T-helper 17 cell (primary cell): ENCODE data around the gene GRAMD1B. TPM values are rescaled to one million over a fixed set of nuclear protein-coding genes. Genes with fewer than 3 reads are reported as not detected.
A peak's percentile ranks its signal among the peaks of the same experiment; 100 is the strongest.
"Not testable (repeated sequence)": the region's sequence is repeated elsewhere in the genome, so short reads cannot be mapped to it uniquely, and the experiment has no call there.

ENCODE experiments used
- ATAC-seq: fragments of 150-1000 bp; cut with Tn5 transposase; 2 replicates; pipeline ENCODE4 v1.10.0; 2021; ENCODE audit warnings: mild to moderate bottlenecking, moderate library complexity
- DNase-seq, 3 donors: peaks; one replicate each; pipeline versions ENCODE4 v3.0.0 to v3.0.0-alpha.2; 2020 to 2021
- H3K9me3 ChIP-seq: one replicate; pipeline ENCODE4 v1.7.0; 2013; ENCODE audit warnings: low read length, mild to moderate bottlenecking; ENCODE audit not compliant: control insufficient read depth, poor library complexity, severe bottlenecking
- H3K27ac Mint-ChIP-seq: one replicate; pipeline ENCODE4 v1.8.0; 2022; ENCODE audit warnings: mild to moderate bottlenecking, moderate library complexity, mixed read lengths
- H3K27me3 Mint-ChIP-seq: one replicate; pipeline ENCODE4 v1.8.0; 2022; ENCODE audit warnings: mixed read lengths
- H3K36me3 Mint-ChIP-seq: one replicate; pipeline ENCODE4 v1.8.0; 2022; ENCODE audit warnings: low read depth, mixed read lengths
- H3K4me1 Mint-ChIP-seq: one replicate; pipeline ENCODE4 v1.8.0; 2022; ENCODE audit warnings: mild to moderate bottlenecking, mixed read lengths
- H3K4me3 Mint-ChIP-seq: one replicate; pipeline ENCODE4 v1.8.0; 2022; ENCODE audit warnings: mild to moderate bottlenecking, moderate library complexity, mixed read lengths
- total RNA-seq, 4 donors: library from RNA in 2 of 4; stranded (reverse) in 2 of 4; gene quantifications; one replicate each; pipeline ENCODE4 v1.2.3 and lab custom pipeline; 2022 to 2026

Gene GRAMD1B
- total RNA-seq, 2 donors from 2014 or later, result 25.1 to 33.1 TPM

DNA sequence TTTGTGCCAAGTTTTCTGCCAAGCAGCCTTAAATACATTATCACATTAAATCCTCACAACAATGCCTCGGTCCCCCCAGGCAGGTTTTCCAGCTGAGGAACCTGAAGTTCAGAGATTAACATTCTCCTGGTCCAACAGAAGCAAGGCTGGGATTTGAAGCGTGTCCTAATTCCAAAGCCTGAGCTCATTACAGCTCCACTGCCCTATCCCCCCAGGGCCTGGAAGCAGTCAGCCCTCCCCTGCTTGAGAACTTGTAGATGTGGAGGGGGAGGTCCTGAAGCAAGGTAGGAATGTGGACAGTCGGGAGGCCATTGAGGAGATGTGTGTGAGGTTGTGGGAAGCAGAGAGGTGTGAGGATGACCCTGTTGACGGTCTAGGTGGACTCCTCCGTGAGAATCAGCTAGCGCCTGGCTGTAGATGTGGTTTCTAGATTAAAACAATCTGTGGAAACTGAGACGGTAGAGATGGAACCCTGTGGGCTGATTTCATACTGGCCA lies 8.1 kb downstream of the GRAMD1B start:
- H3K9me3 ChIP-seq, result no peaks in the 10 kb centered on the region
- Mint-ChIP-seq H3K4me3 (peak overlapping the region; percentile 28), H3K27me3 (no peaks in the 10 kb centered on the region), H3K36me3 (peaks cover 4% of the 10 kb centered on the region), H3K27ac (peak overlapping the region; percentile 17), H3K4me1 (peaks cover 27% of the 10 kb centered on the region)
- DNase-seq (no peak), ATAC-seq (no peak)

- ATAC-seq (no peak), DNase-seq (no peak)
- Mint-ChIP-seq H3K4me3 (no peak overlapping the region), H3K4me1 (peaks cover 24% of the 10 kb centered on the region), H3K27me3 (no peaks in the 10 kb centered on the region), H3K27ac (peak overlapping the region; percentile 29), H3K36me3 (peaks cover 4% of the 10 kb centered on the region)
- H3K9me3 ChIP-seq, result no peaks in the 10 kb centered on the region
Observed at GRCh38 chr11:123439616-123440015, 9.5 kb downstream of the GRAMD1B start.

DNA sequence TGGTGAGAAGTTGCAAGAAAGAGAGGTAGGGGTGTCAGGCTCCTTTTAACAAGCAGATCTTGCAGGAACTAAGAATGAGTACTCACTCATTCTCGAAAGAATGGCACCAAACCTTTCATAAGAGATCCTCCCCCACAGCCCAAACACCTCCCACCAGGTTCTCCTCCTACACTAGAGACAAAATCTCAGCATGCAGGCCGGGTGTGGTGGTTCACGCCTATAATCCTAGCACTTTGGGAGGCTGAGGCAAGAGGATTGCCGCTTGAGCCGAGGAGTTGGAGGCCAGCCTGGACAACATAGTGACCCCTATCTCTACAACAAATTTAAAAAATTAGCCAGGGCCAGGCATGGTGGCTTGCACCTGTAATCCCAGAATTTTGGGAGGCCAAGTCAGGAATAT lies 11.1 kb downstream of the GRAMD1B start:
- H3K9me3 ChIP-seq, result no peaks in the 10 kb centered on the region
- Mint-ChIP-seq H3K4me3 (no peak overlapping the region), H3K4me1 (peaks cover 24% of the 10 kb centered on the region), H3K27me3 (no peaks in the 10 kb centered on the region), H3K27ac (no peak overlapping the region), H3K36me3 (peaks cover 5% of the 10 kb centered on the region)
- DNase-seq (no peak), ATAC-seq (no peak)

- DNase-seq, result no peak
- Mint-ChIP-seq H3K27me3 (no peaks in the 10 kb centered on the region), H3K36me3 (peaks cover 5% of the 10 kb centered on the region), H3K4me3 (no peak overlapping the region), H3K4me1 (peaks cover 18% of the 10 kb centered on the region), H3K27ac (peak overlapping the region; percentile 45)
- ATAC-seq, result no peak
- H3K9me3 ChIP-seq, result no peaks in the 10 kb centered on the region
Observed at GRCh38 chr11:123443851-123444623, 14.0 kb downstream of the GRAMD1B start.

- Mint-ChIP-seq H3K27me3 (no peaks in the 10 kb centered on the region), H3K36me3 (peaks cover 5% of the 10 kb centered on the region), H3K4me1 (peaks cover 25% of the 10 kb centered on the region), H3K4me3 (no peak overlapping the region), H3K27ac (peak overlapping the region; percentile 53)
- ATAC-seq, result no peak
- H3K9me3 ChIP-seq, result no peaks in the 10 kb centered on the region
- DNase-seq, result no peak
Observed at GRCh38 chr11:123448823-123449222, 18.8 kb downstream of the GRAMD1B start.

- no peak for DNase-seq
- no peaks in the 10 kb centered on the region for H3K9me3 ChIP-seq
- ATAC-seq, result no peak
- Mint-ChIP-seq H3K27ac (peak overlapping the region; percentile 53), H3K4me1 (peaks cover 30% of the 10 kb centered on the region), H3K4me3 (no peak overlapping the region), H3K27me3 (no peaks in the 10 kb centered on the region), H3K36me3 (peaks cover 5% of the 10 kb centered on the region)
Observed at GRCh38 chr11:123449436-123449835, 19.4 kb downstream of the GRAMD1B start.

- no peak overlapping the region for H3K4me3 Mint-ChIP-seq
- no peaks in the 10 kb centered on the region for H3K27me3 Mint-ChIP-seq
- peak overlapping the region; percentile 54 for H3K27ac Mint-ChIP-seq
- no peaks in the 10 kb centered on the region for H3K9me3 ChIP-seq
- no peak for ATAC-seq
- H3K36me3 Mint-ChIP-seq, result peaks cover 4% of the 10 kb centered on the region
- H3K4me1 Mint-ChIP-seq, result peaks cover 36% of the 10 kb centered on the region
- DNase-seq, result no peak
Observed at GRCh38 chr11:123450623-123451022, 20.6 kb downstream of the GRAMD1B start.

DNA sequence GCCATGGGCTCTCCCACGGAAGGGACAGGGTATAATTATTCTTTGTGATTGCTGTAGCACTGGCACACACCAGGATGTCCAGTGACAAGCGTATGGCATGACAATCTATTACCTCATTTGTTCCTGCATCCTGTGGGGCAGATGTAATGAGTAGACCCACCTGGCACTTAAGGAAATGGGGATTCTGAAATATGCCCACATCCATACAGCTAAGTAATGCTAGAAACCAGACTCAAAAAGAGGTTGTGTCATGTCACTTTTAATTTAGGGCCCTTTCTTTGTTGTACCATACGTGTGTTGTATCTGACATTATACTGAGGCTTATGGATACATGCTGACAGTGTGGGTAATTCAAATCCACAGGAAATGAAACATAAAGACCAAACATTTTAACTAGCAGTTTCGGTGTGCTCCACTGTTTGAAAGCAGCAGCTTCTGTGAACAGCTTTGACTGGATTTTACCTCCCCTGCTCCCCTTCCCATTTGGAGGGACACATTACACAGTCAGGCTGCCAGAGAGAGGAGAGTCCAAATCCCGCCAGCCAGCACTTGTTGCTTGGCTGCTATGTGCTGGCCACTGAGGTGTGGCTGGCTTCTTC lies 21.2 kb downstream of the GRAMD1B start:
- Mint-ChIP-seq H3K27ac (peak overlapping the region; percentile 54), H3K4me1 (peaks cover 41% of the 10 kb centered on the region), H3K27me3 (no peaks in the 10 kb centered on the region), H3K4me3 (peak overlapping the region; percentile 33), H3K36me3 (peaks cover 4% of the 10 kb centered on the region)
- no peak for ATAC-seq
- no peaks in the 10 kb centered on the region for H3K9me3 ChIP-seq
- no peak for DNase-seq

GRCh38 chr11:123452794-123453193 lies 22.7 kb downstream of the GRAMD1B start:
- no peak overlapping the region for H3K4me3 Mint-ChIP-seq
- no peaks in the 10 kb centered on the region for H3K27me3 Mint-ChIP-seq
- peaks cover 45% of the 10 kb centered on the region for H3K4me1 Mint-ChIP-seq
- no peak for ATAC-seq
- H3K9me3 ChIP-seq, result no peaks in the 10 kb centered on the region
- H3K36me3 Mint-ChIP-seq, result peaks cover 4% of the 10 kb centered on the region
- no peak overlapping the region for H3K27ac Mint-ChIP-seq
- no peak for DNase-seq

GRCh38 chr11:123454060-123454651 lies 24.1 kb downstream of the GRAMD1B start:
- peaks cover 2% of the 10 kb centered on the region for H3K36me3 Mint-ChIP-seq
- no peaks in the 10 kb centered on the region for H3K9me3 ChIP-seq
- ATAC-seq (peak; percentile 84), DNase-seq (peak in 2 of 3 donors; percentile 28 to 33)
- peaks cover 39% of the 10 kb centered on the region for H3K4me1 Mint-ChIP-seq
- peak overlapping the region; percentile 89 for H3K27ac Mint-ChIP-seq
- peak overlapping the region; percentile 78 for H3K4me3 Mint-ChIP-seq
- H3K27me3 Mint-ChIP-seq, result no peaks in the 10 kb centered on the region

- H3K4me3 Mint-ChIP-seq, result peak overlapping the region; percentile 78
Observed at GRCh38 chr11:123454796-123455195, 24.7 kb downstream of the GRAMD1B start.

GRCh38 chr11:123456448-123456847 lies 26.4 kb downstream of the GRAMD1B start:
- H3K4me1 Mint-ChIP-seq, result peaks cover 28% of the 10 kb centered on the region

More at GRCh38 chr11:123454796-123455195, 24.7 kb downstream of the GRAMD1B start:
- no peaks in the 10 kb centered on the region for H3K9me3 ChIP-seq
- no peak for DNase-seq
- peaks cover 2% of the 10 kb centered on the region for H3K36me3 Mint-ChIP-seq
- no peak for ATAC-seq
- no peaks in the 10 kb centered on the region for H3K27me3 Mint-ChIP-seq
- H3K4me1 Mint-ChIP-seq, result peaks cover 39% of the 10 kb centered on the region
- H3K27ac Mint-ChIP-seq, result peak overlapping the region; percentile 89

DNA sequence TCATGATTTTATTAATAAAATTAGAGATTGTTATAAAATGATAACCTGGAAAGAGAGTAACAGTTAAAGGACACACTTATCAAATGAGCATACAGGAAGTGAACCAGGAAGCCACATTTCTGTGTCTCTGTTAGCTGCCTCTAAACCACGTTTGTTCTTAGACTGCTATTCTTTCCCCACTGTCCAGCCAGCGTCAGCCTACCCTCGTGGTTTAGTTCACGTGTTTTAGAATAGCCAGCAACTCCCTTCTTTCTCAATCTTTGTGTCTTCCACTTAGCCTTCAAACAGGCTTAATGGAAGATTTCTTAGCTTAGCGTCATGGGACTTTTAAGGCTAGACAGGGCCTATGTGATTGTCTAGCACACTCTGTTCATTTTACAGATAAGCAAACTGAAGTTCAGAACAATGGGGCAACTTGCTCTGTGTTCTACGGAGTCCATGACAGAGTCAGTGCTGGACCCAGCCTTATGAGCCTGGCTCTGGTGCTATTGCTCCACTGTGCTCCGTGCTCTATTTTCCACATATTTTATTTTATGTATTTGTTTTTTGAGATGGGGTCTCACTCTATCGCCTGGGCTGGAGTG lies 27.2 kb downstream of the GRAMD1B start:
- H3K9me3 ChIP-seq, result no peaks in the 10 kb centered on the region
- H3K27ac Mint-ChIP-seq, result peak overlapping the region; percentile 89
- H3K27me3 Mint-ChIP-seq, result no peaks in the 10 kb centered on the region
- ATAC-seq (peak; percentile 64), DNase-seq (no peak)
- peak overlapping the region; percentile 75 for H3K4me3 Mint-ChIP-seq
- peaks cover 2% of the 10 kb centered on the region for H3K36me3 Mint-ChIP-seq
- H3K4me1 Mint-ChIP-seq, result peaks cover 28% of the 10 kb centered on the region

More at GRCh38 chr11:123456448-123456847, 26.4 kb downstream of the GRAMD1B start:
- not testable (repeated sequence) for ATAC-seq, H3K36me3 Mint-ChIP-seq, H3K9me3 ChIP-seq, H3K27me3 Mint-ChIP-seq, DNase-seq
- peak overlapping the region; percentile 89 for H3K27ac Mint-ChIP-seq
- peak overlapping the region; percentile 81 for H3K4me3 Mint-ChIP-seq
